Activated CD8-positive, alpha-beta memory T cell treated with anti-CD3 and anti-CD28 coated beads, Interleukin-2, amount 50 U/mL, for 24 hours (primary cell): ENCODE data around the gene PARP12.

Source experiments
- DNase-seq: peaks from one replicate; pipeline ENCODE4 v3.0.0-alpha.2; 2020; ENCODE audit errors: extremely low read depth

Gene PARP12

DNA sequence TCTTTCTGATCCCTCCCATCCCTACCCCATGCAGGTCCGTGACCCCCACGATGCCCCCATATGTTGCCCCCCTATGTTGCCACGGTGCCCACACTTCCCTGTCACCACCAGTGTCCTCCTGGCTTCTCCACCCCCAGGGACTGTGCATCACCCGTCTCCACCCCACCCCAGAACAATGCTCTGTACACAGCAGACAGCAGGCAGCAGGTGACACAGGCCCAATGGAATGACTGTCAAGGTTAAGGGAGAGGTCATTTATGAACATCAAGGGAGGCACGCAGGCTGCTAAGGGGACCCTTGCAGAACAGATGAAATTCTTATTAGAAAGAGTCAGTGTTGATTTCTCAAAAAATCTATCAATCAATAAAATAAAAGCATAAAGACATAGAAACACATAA, 71.5 kb downstream of the PARP12 start:
- no peak for DNase-seq

DNA sequence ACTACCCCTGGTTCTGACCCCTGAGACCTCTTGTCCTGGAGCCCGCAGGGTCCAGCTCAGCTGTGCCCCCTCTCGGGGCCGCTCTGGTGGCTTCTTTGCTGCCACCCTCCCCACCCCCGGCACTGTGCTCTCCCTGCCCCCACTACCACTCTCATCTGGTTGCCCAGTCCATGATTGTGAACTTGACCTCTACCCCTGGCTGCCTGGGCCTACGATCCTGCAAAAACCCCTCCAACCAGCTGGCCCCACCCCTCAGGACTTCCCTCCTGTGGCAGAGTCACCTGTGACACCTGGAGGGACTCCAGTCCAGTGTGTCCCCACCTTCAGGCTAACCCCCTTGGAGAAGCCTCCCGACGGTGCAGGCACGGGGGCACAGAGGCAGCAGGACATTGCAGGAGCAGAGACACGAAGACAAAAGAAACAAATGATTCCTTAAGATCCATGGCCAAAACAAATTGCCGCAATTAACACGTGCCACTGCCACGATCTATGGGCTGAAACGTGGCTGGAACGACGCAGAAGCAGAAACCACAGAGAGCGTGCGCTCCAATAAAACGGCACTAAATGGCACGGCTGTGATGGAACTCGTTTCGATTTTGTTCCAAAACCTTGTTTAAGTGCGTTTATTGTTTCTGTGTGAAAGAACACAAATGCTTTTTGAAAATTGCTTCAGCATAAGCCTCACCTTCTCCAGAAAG, 72.0 kb downstream of the PARP12 start:
- no peak for DNase-seq

DNA sequence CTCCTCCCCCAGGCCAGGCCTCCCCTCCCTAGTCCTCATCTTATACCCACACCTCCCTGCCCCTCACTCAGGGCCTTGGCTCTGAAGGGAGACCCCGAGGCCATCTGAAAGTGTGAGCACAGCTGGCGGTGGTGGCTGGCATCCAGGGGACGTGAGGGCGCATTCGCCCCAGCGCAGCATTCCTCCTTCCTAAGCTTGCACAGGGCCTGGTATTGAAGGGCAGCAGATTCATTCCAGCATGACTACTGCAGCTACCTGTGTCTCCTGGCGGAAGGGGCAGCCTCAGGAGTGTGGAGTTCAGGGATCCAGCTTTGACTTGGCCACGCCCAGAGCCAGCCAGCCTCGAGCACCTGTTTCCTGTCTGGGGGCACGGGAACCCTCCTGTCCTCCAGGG, 72.6 kb downstream of the PARP12 start:
- DNase-seq = no peak

DNA sequence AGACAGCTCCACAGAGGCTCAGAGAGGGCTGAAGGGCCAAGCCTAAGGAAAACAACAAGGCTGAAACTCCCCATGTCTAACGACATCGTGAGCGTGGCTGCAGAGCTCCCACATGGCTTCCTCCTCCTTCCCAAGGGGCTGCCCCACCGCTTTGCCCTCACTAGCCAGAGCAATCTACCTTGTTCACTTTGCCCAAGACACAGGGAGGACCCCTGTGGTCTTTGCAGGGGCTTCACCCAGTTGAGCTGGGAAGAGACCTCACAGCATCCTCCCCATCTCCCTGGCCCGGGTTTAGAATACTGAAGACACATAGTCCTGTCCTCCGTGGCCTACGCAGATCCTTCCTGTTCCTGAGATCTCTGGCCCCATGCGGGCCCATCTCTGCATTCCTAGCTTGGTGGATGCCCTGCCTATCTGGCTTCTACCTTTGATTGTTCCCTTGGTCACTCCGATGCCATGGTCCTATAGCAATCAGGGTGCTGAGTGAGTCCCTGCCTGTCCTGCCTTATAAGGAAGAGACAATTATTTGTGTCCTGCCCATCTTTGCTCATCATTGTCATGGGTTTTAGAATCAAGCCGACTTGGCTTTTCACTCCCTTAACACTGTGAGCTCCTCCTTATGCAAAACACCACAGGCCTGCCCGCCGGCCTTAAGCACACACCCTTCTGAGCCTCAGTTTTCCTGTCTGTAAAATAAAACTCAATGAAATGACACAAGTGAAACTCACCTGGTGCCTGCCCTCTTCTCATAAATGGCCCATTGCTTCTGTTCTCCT, 73.2 kb downstream of the PARP12 start:
- no peak for DNase-seq

DNA sequence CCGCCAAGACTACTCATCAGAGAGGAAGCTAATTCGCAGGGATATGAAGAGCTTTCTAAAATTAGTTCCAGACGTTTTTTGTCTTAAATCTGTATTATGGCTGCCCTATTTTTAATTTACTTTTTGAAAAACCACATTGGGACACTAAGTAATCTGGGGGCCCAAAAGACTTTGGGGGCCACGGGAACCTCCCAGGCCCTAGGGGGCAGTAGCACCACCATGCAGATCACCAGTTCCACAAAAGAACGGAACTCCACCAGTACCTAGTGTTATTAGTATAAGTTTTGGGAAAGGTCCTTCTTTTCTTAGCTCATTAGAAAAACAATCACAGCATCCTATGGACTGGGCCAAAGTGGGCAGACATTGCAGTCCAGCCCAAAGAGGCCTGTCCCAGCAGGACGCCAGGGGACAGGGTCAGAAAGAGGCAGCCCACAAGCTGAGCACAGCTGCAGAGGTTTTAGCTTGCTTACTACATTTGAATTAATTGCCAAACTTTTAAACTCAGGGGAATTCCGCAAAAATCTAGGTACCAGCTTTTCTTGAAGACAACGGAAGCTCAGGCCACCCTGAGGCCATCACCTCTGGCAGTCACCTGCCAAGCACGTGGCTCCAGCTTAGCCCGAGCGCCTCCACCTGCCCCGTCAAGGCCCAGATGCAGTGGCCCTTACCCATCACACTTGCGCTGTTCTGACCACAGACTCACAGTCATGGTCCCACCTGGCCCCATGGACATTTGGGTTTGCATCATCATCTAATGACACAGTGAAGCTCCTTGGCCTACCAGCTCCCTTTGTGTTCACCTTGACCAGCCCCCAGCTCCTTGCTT, 74.8 kb downstream of the PARP12 start:
- no peak for DNase-seq

DNA sequence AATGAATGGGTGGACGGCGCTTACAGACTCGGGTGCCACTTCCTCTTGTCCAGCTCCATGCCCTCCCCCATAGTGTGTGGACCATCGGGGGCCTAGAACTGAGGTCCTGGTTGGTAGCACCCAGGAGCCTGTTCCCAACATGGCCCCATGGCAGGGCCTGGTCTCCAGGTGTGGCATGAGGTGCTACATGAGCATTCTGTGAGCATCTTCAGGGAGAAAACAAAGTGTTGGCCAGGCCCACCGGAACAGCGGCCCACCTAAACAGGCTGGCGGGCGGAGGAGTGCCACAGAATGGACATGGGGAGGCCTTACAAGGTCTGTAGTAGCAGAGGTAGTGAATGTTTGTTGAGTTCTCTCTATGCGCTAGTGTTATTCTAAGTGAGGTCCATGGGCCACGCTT, 76.9 kb downstream of the PARP12 start:
- DNase-seq = no peak

DNA sequence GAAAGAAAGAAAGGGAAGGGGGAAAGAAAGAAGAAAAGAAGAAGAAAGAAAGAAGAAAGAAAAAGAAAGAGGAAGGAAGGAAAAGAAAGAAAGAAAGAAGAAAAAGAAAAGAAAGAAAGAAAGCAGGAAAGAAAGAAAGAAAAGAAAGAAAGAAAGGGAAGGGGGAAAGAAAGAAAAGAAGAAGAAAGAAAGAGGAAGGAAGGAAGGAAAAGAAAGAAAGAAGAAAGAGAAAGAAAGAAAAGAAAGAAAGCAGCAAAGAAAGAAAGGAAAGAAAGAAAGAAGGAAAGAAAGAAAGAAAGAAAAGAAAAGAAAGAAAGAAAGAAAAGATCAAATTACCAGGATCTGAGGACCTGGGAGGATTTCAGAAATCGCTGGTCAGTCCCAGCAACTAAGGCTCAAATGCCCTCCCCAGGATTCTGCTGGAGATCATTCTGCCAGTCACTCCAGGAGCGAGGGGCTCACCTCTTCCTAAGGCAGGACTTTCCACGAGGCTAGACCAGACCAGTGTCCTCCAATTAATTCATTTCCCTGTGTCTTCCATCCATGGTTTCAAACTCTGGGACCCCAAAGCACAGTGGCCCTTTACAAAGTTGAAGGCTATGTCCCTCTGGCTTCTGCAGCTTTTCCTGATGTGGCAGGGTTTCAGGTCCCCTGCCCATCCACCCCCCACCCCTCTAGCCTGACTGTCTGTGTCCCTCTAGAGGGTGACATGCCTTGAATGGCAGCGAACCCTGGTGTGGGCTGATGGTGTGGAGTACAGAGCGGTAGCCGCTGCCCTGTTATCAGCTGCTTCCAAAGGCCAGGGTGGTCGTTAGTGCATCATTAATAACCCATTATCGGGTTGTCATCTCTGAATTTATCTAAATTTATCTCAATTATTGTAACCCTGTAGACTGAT, 77.9 kb downstream of the PARP12 start:
- no peak for DNase-seq

DNA sequence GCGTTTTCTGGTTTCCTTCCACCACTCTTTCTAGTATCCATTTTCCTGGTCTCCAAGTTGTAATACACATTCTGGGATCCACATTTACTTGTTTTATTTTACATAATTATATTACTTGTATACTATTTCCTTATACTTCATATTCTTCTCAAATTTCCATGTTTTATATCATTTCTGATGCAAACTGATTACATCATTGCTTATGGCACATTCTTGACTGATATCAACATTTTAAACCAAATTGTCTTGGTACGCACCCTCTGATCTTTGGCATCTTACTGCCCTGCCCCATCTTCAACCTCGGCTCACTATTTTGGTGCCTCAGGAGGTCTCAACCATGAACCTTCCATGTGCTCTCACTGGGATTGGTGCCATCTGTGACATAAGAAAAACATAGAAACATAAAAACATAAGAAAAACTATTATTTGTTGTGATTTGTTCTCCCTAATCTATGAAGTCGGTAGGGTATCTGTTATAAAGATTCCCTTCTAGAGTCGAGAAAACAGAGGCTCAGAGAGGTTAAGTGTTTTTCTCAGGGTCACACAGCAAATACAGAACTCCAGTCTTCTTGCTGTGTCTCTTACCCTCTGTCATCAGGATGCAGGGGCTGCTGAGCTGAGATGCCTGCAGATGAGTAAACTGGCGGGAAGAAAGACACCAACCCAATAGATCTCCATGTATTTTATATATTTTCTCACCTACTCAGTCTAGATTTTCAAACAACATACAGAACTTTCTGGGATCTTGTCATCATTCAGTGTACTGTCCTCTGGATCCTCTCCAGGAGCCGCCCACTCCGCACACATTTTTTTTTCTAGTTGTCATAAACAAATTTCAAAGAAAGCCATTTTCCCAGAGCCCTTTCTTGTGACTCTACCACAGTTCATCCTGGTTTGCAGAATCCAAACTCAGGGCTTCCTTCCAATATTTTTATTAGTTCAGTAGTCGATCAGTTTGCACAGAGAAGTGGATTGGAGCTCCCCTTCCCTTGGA, 79.5 kb downstream of the PARP12 start:
- DNase-seq = no peak

DNA sequence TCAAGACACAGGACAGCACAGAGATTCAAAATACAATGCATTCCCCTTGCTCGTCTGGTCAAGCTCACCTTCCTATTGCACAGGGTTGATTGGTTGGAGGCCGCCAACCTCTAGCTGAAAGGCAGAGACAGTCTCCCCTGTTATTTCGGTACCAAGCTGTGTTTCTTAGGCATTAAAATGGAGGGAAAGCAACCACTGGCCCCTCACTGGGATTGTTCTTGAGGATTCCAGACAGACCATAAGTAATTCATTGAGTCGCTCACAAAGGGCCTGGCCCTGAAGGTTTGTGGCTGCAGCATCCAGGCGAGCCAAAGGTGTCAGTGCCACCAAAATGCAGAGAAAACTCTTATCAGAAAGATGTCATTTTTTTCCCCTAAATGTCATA, 81.2 kb downstream of the PARP12 start:
- DNase-seq = no peak

DNA sequence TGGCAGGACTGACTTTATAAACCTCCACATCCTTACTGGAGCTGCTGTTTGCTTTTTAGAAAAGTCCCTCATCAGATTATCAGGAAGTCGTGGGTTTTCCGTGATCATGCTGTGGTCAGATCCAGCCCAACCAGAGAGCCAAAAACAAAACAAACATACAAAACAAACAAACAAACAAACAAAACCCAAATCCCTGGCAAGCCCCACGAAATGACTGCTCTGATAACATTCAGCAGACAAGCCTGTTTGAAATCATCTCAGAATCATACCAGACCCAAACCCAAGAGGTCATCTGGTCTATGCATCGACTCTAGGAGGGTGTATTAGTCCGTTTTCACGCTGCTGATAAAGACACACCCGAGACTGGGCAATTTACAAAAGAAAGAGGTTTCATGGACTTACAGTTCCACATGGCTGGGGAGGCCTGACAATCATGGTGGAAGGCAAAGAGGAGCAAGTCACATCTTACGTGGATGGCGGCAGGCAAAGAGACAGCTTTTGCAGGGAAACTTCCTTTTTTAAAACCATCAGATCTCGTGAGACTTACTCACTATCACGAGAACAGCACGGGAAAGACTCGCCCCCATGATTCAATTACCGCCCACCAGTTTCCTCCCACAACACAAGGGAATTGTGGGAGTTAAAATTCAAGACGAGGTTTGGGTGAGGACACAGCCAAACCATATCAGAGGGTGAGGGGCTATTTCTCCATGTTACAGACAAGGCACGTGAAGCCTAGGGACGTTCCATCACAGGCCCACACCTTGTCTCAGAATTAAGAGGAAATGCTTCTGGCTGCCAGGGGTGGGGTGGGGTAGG, 85.7 kb downstream of the PARP12 start:
- no peak for DNase-seq

DNA sequence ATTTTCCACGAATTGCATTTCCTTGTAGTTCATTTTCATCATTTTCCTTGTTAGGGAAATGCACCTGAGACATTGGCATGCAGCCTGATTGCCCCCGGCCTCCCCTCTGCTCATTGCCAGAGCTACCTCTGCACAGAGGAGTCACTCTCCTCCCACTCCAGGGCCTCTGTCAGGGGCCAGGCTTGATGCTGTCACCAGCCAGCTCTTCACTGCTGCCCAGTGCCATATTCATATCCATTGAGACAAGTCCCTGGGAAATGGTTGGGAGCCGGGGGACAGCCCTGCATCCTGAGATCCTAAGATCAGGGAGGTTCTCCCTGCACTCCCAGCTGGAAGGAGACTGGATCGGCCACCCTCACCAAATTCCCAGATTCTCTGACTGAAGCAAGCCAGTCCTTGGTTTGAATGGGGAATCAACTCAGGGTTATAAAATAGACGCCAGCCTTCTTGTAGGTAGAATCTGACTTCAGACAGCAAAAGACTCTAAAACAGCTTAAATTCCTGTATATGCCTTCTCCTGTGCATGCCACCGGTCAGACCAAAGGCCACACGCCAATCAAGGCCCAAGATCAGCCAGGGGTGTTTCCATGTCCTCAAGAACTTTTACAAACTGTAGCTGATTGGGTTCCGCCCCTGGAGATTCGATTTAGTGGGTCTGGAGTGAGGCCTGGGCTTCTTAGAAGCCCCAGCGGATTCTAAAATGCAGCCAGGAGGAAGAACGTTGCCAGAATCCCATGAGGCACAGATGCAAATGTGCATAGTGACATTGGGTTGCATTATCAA, 86.5 kb downstream of the PARP12 start:
- no peak for DNase-seq

DNA sequence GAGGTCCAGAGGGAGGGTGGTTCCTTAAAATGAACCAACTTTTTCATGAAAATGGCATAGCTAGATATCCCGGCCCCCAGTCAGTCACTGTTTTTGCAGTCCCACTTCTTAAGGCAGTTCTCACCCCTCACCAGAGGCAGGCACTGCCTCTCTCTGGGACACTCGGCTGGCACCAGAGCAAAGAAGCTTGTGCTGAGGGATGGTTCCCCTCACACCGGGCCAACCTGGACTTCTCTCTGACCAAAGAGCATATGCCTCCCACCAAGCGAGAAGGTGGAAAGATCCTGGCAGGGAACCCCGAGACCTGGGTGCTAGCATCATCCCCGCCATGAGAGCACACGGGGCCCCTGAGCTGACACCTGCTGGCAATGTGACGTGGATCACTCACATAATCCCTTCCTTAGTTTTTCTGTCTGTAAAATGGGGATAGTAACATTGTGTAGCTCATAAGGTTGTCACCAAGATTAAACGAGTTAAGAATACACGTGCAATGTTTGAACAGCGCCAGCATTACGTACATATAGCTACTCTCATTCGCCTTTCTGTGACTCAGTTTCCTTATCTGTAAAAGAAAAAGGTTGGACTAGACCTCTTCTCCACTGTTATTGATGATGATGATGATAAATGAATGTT, 88.5 kb downstream of the PARP12 start:
- DNase-seq = no peak
